Measurements from ENCODE around the gene SETD5.
A peak's percentile ranks its signal among the peaks of the same experiment; 100 is the strongest.

The SETD5 gene

GRCh38 chr3:9500108-9501050 is 103.0 kb downstream of the SETD5 start:
- Mint-ChIP-seq H3K36me3 (no peaks in the 10 kb centered on the region), H3K27ac (no peak overlapping the region), H3K4me1 (peaks cover 18% of the 10 kb centered on the region), H3K9me3 (no peaks in the 10 kb centered on the region), H3K4me3 (no peak overlapping the region)
- DNase-seq (ENCODE audit: low spot score in 2 of 2), result peak; percentile 72 to 85
- ATAC-seq, result peak; percentile 82

DNA sequence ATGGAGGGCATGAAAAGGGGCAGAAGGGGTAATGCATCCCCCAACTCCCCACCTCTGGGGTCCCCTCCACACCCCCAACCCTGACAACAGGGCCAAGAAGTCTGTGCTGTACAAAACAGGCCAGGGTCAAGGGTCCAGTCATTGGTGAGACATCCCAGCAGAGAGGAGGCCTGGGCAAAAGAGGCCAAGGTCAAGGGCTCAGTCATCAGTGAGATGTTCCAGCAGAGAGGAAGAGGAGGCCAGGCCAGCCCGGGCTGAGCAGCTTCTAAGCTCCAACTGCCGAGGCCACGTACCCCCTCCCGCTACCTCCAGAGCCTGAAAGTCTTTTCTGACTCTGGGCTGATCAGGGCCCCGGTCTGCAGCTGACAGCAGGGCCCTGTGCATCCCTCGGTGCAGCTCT is 103.8 kb downstream of the SETD5 start:
- Mint-ChIP-seq H3K27ac (no peak overlapping the region), H3K36me3 (no peaks in the 10 kb centered on the region), H3K4me3 (no peak overlapping the region), H3K4me1 (peaks cover 18% of the 10 kb centered on the region), H3K9me3 (no peaks in the 10 kb centered on the region)
- no peak for DNase-seq (ENCODE audit: low spot score in 2 of 2)
- no peak for ATAC-seq

GRCh38 chr3:9503283-9503682 is 105.9 kb downstream of the SETD5 start:
- Mint-ChIP-seq H3K27ac (no peak overlapping the region), H3K4me3 (no peak overlapping the region), H3K36me3 (no peaks in the 10 kb centered on the region), H3K4me1 (peaks cover 18% of the 10 kb centered on the region), H3K9me3 (no peaks in the 10 kb centered on the region)
- ATAC-seq, result peak; percentile 52
- DNase-seq (ENCODE audit: low spot score in 2 of 2), result peak; percentile 61 to 86

DNA sequence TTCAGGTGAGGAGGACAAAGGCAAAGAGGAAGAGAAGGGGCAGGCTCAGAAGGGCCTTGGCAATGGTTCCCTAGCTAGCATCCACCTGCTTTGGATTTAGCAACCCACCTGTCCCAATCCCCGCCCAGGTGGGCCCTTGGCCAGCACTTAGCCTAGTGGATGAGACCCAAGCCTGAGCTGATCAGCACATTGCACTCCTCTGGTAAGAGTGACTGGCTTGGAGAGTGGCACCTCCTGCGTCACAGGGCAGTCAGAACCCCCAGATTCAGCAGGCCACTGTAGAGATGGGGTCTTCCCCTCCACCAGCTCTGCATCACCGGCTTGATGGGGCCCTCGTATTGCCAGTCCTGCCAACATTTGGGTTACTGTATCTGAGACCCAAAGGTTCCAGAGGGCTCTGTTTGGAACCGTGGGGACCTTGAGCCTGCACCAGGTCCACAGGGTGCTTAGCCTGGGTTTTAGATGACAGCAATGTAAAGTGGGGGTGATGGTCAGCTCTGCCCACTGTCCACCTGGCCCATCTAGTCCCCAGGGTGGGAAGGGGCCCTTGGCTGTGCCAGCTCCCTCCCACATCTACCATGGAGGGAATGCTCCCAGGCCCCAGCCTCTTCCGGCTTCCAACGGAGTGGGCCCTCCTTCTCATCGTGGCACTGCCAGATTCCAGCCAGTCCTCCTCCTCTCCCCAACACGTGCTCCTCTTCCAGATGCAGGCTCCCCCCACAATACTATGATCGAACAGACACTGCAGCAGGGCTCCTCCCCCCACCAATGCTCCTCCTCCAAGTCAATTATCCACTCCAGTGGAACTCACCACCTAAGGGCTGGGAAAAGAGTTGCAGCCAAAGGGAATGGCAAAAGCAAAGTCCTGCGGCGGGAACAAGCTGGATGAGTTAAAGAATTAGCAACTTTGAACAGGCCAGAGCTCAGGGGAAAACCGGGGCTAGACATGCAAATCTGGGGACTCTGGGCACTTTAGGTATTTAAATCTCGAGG is 110.5 kb downstream of the SETD5 start:
- ATAC-seq, result peak; percentile 29
- Mint-ChIP-seq H3K9me3 (no peaks in the 10 kb centered on the region), H3K27ac (no peak overlapping the region), H3K4me3 (no peak overlapping the region), H3K4me1 (peaks cover 7% of the 10 kb centered on the region), H3K36me3 (no peaks in the 10 kb centered on the region)
- DNase-seq (ENCODE audit: low spot score in 2 of 2), result no peak

DNA sequence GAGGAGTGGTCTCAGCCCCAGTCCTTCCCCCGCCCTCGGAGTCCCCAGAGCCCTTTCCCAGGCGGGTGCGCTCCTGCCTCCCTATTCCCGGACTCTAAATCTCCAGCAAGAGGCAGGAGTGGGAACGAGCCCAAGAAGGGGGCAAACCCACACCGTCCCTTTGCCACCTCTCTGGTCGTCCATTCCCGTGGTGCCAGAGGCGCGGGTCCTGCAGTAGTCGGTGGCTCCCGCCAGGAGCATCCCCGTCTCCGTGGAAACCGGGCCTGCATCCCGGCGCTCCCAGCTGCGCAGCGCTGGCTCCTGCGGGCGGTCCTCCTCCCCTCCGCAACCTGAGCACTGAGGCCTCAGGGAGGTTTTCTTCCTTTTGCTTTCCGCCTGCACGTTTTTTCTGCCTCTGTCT is 111.4 kb downstream of the SETD5 start:
- no peaks in the 10 kb centered on the region for H3K9me3 Mint-ChIP-seq
- no peak overlapping the region for H3K4me3 Mint-ChIP-seq
- ATAC-seq (no peak), DNase-seq (ENCODE audit: low spot score in 2 of 2) (no peak)
- H3K27ac Mint-ChIP-seq, result no peak overlapping the region
- no peaks in the 10 kb centered on the region for H3K36me3 Mint-ChIP-seq
- peaks cover 7% of the 10 kb centered on the region for H3K4me1 Mint-ChIP-seq

DNA sequence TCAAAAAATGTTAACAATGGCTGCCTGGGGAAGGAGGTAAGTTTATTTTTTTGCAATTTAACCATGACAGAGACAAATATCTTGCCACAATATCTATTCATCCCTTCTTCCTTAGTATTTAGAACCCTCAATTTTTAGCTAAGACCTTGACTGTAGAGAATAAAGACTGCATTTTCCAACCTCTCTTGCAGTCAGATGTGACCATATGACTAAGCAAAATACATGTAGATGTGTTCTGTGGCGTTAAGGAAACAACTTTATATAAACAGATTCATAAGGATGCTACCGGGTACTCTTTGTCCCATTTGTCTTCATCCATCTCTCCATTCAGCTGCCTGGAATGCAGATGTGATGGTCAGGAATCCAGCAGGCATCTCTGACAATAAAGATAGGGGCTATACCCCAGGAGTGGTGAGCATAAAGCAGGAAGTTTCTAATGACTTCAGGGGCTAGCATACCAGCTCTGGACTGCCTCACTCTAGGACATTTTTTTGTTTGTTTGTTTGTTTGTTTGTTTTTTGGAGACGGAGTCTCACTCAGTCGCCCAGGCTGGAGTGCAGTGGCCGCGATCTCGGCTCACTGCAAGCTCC is 115.1 kb downstream of the SETD5 start:
- no peak for DNase-seq (ENCODE audit: low spot score in 2 of 2)
- H3K4me1 Mint-ChIP-seq, result peaks cover 7% of the 10 kb centered on the region
- no peaks in the 10 kb centered on the region for H3K9me3 Mint-ChIP-seq
- H3K36me3 Mint-ChIP-seq, result no peaks in the 10 kb centered on the region
- H3K27ac Mint-ChIP-seq, result no peak overlapping the region
- ATAC-seq, result no peak
- H3K4me3 Mint-ChIP-seq, result no peak overlapping the region

GRCh38 chr3:9514306-9514705 is 116.9 kb downstream of the SETD5 start:
- no peaks in the 10 kb centered on the region for H3K36me3 Mint-ChIP-seq
- no peaks in the 10 kb centered on the region for H3K9me3 Mint-ChIP-seq
- H3K4me1 Mint-ChIP-seq, result peaks cover 3% of the 10 kb centered on the region
- no peak overlapping the region for H3K4me3 Mint-ChIP-seq
- DNase-seq (ENCODE audit: low spot score in 2 of 2), result no peak
- ATAC-seq, result no peak
- H3K27ac Mint-ChIP-seq, result no peak overlapping the region

DNA sequence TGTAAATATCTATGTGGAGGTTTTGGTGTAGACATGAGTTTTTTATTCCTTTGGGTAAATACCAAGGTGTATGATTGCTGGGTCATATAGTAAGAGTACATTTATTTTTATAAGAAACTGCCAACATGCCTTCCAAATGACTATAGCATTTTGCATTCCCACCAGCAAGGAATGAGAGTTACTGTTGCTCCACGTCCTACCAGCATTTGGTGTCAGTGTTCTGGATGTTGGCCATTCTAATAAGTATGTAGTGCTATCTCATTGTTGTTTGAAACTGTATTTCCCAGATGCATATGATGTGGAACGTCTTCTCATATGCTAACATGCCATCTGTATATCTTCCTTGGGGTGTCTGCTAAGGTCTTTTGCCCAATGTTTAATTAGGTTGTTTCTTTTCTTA is 117.5 kb downstream of the SETD5 start:
- H3K27ac Mint-ChIP-seq, result no peak overlapping the region
- no peak for ATAC-seq
- no peaks in the 10 kb centered on the region for H3K4me1 Mint-ChIP-seq
- DNase-seq (ENCODE audit: low spot score in 2 of 2), result no peak
- no peaks in the 10 kb centered on the region for H3K36me3 Mint-ChIP-seq
- H3K4me3 Mint-ChIP-seq, result no peak overlapping the region
- H3K9me3 Mint-ChIP-seq, result no peaks in the 10 kb centered on the region

- Mint-ChIP-seq H3K27ac (no peak overlapping the region), H3K4me3 (no peak overlapping the region), H3K9me3 (no peaks in the 10 kb centered on the region), H3K4me1 (no peaks in the 10 kb centered on the region), H3K36me3 (no peaks in the 10 kb centered on the region)
- ATAC-seq (no peak), DNase-seq (ENCODE audit: low spot score in 2 of 2) (no peak)
Observed at GRCh38 chr3:9525078-9525477, 127.7 kb downstream of the SETD5 start.
